H9 (cell line): ENCODE data around the gene OSBPL10. TPM values are rescaled to one million over a fixed set of nuclear protein-coding genes. Genes with fewer than 3 reads are reported as not detected.

Experiments used
- DNase-seq: peaks from one replicate; pipeline ENCODE4 v3.0.0-alpha.2; 2017
- H2AFZ ChIP-seq: one replicate; pipeline ENCODE4 v1.6.1; 2013; ENCODE audit warnings: mild to moderate bottlenecking, low read length, control low read depth, moderate library complexity
- H2AK5ac ChIP-seq: 2 replicates; pipeline ENCODE4 v1.6.1; 2013; ENCODE audit warnings: low read length, control low read depth, mixed read lengths; ENCODE audit not compliant: insufficient read length
- H2BK120ac ChIP-seq: one replicate; pipeline ENCODE4 v1.6.1; 2013; ENCODE audit warnings: low read depth, mild to moderate bottlenecking, low read length, control low read depth, inconsistent platforms; ENCODE audit not compliant: poor library complexity, severe bottlenecking
- H2BK12ac ChIP-seq: 2 replicates; pipeline ENCODE4 v1.6.1; 2013; ENCODE audit warnings: low read length, control low read depth, mixed read lengths, low read depth; ENCODE audit not compliant: insufficient read length
- H2BK15ac ChIP-seq: 2 replicates; pipeline ENCODE4 v1.6.1; 2013; ENCODE audit warnings: low read depth, low read length, control low read depth
- H2BK20ac ChIP-seq: one replicate; pipeline ENCODE4 v1.6.1; 2013; ENCODE audit warnings: low read depth, mild to moderate bottlenecking, low read length, control low read depth, inconsistent platforms; ENCODE audit not compliant: poor library complexity, severe bottlenecking
- H2BK5ac ChIP-seq: 2 replicates; pipeline ENCODE4 v1.6.1; 2013; ENCODE audit warnings: low read length, control low read depth, mixed read lengths; ENCODE audit not compliant: insufficient read length
- H3K14ac ChIP-seq: 2 replicates; pipeline ENCODE4 v1.6.1; 2013; ENCODE audit warnings: low read length, control low read depth; ENCODE audit not compliant: insufficient read depth
- H3K18ac ChIP-seq: 2 replicates; pipeline ENCODE4 v1.6.1; 2013; ENCODE audit warnings: low read depth, mild to moderate bottlenecking, mixed read lengths, low read length, control low read depth; ENCODE audit not compliant: insufficient read length
- H3K23ac ChIP-seq: 2 replicates; pipeline ENCODE4 v1.6.1; 2013; ENCODE audit warnings: low read length, control low read depth, mixed read lengths, low read depth; ENCODE audit not compliant: insufficient read length
- H3K23me2 ChIP-seq: 2 replicates; pipeline ENCODE4 v1.6.1; 2013; ENCODE audit warnings: low read depth, mild to moderate bottlenecking, mixed read lengths, low read length, control low read depth; ENCODE audit not compliant: insufficient read length, poor library complexity, severe bottlenecking
- H3K27ac ChIP-seq: 2 replicates; pipeline ENCODE4 v1.5.1; 2013; ENCODE audit warnings: low read length, control low read depth, mixed read lengths, low read depth; ENCODE audit not compliant: insufficient read length
- H3K27me3 ChIP-seq: 2 replicates; pipeline ENCODE4 v1.6.1; 2013; ENCODE audit warnings: low read length, control low read depth, inconsistent platforms; ENCODE audit not compliant: insufficient read depth
- H3K4ac ChIP-seq: 2 replicates; pipeline ENCODE4 v1.6.1; 2013; ENCODE audit warnings: low read depth, mild to moderate bottlenecking, control low read depth, inconsistent platforms, low read length, moderate library complexity
- H3K4me1 ChIP-seq: 2 replicates; pipeline ENCODE4 v1.6.1; 2013; ENCODE audit warnings: low read length, control low read depth, inconsistent platforms; ENCODE audit not compliant: insufficient read depth
- H3K4me2 ChIP-seq: 2 replicates; pipeline ENCODE4 v1.6.1; 2013; ENCODE audit warnings: low read length, control low read depth, mixed read lengths; ENCODE audit not compliant: insufficient read length, insufficient read depth
- H3K56ac ChIP-seq: 2 replicates; pipeline ENCODE4 v1.6.1; 2013; ENCODE audit warnings: low read depth, mild to moderate bottlenecking, mixed read lengths, low read length, control low read depth; ENCODE audit not compliant: insufficient read length
- H3K79me1 ChIP-seq: 2 replicates; pipeline ENCODE4 v1.6.1; 2013; ENCODE audit warnings: low read depth, mild to moderate bottlenecking, moderate library complexity, low read length, control low read depth, inconsistent platforms; ENCODE audit not compliant: insufficient read depth, poor library complexity, severe bottlenecking
- H3K79me2 ChIP-seq: 2 replicates; pipeline ENCODE4 v1.6.1; 2013; ENCODE audit warnings: low read length, control low read depth, inconsistent platforms; ENCODE audit not compliant: insufficient read depth
- H3K9ac ChIP-seq: 2 replicates; pipeline ENCODE4 v1.6.1; 2013; ENCODE audit warnings: low read length, control low read depth, mixed read lengths; ENCODE audit not compliant: insufficient read length; ENCODE audit errors: extremely low read depth
- H3K9me3 ChIP-seq: one replicate; pipeline ENCODE4 v1.6.1; 2013; ENCODE audit warnings: low read depth, low read length, inconsistent platforms; ENCODE audit not compliant: control insufficient read depth
- H3T11ph ChIP-seq: one replicate; pipeline ENCODE4 v1.6.1; 2013; ENCODE audit warnings: mild to moderate bottlenecking, low read length, control low read depth, inconsistent platforms
- H4K20me1 ChIP-seq: one replicate; pipeline ENCODE4 v1.6.1; 2013; ENCODE audit not compliant: control insufficient read depth, insufficient read length, insufficient read depth
- H4K5ac ChIP-seq: 2 replicates; pipeline ENCODE4 v1.6.1; 2013; ENCODE audit warnings: low read depth, mild to moderate bottlenecking, mixed read lengths, low read length, control low read depth; ENCODE audit not compliant: insufficient read length
- H4K8ac ChIP-seq: replicated peaks from 2 replicates; pipeline ENCODE4 v1.6.1; 2013; ENCODE audit warnings: low read length, control low read depth, mixed read lengths, low read depth; ENCODE audit not compliant: insufficient read length
- H4K91ac ChIP-seq: 2 replicates; pipeline ENCODE4 v1.6.1; 2013; ENCODE audit warnings: low read depth, mild to moderate bottlenecking, moderate library complexity, mixed read lengths, low read length, control low read depth; ENCODE audit not compliant: insufficient read length
- H3K27ac Mint-ChIP-seq, 3 experiments: 2 replicates in 2 of 3; 3 replicates in 1 of 3; pipeline ENCODE4 v1.8.0; 2020 to 2021; ENCODE audit warnings: mixed read lengths in 3 of 3, mild to moderate bottlenecking in 1 of 3, moderate library complexity in 1 of 3
- H3K27me3 Mint-ChIP-seq: 2 replicates; pipeline ENCODE4 v1.8.0; 2021; ENCODE audit warnings: low read depth, mild to moderate bottlenecking, moderate library complexity, mixed read lengths
- H3K36me3 Mint-ChIP-seq, 3 experiments: 2 replicates in 2 of 3; 3 replicates in 1 of 3; pipeline ENCODE4 v1.8.0; 2020 to 2021; ENCODE audit warnings: low read depth in 3 of 3, mixed read lengths in 3 of 3; ENCODE audit not compliant: insufficient read depth in 1 of 3
- H3K4me1 Mint-ChIP-seq, 2 experiments: 2 replicates each; pipeline ENCODE4 v1.8.0; 2020; ENCODE audit warnings: mixed read lengths in 2 of 2
- H3K4me3 Mint-ChIP-seq, 2 experiments: 2 replicates in 1 of 2; 3 replicates in 1 of 2; pipeline ENCODE4 v1.8.0; 2020 to 2021; ENCODE audit warnings: mild to moderate bottlenecking in 2 of 2, mixed read lengths in 2 of 2, moderate library complexity in 1 of 2
- H3K9me3 Mint-ChIP-seq, 2 experiments: 2 replicates in 1 of 2; 3 replicates in 1 of 2; pipeline ENCODE4 v1.8.0; 2020; ENCODE audit warnings: mild to moderate bottlenecking in 2 of 2, mixed read lengths in 2 of 2, moderate library complexity in 1 of 2
- total RNA-seq: library from RNA; stranded (reverse); gene quantifications from 2 replicates; pipeline ENCODE4 v1.2.1, GENCODE V29; 2021
- TF ChIP-seq, protein P1 (sequence below): fragments of 200-600 bp; sonication (generic); conservative IDR thresholded peaks from 3 replicates; pipeline ENCODE4 v1.8.0; 2021; ENCODE audit warnings: antibody characterized with exemption, mild to moderate bottlenecking

The OSBPL10 gene
- total RNA-seq, 1 experiment from 2014 or later = 42.7 TPM

DNA sequence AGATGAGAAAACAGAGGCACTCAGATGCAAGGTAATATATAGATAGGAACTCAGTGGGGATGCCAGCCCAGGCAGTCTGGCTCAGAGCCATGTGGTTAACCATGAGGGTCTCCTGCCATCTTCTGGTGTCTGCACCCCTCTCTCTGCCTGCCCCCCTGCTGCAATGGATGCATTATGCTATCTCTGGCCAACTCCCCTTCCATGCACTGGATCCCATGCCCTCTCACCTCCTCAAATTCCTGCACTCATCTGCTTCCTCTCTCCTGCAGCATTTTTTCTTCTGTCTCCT lies 285.1 kb downstream of the OSBPL10 start:
- no peaks in the 10 kb centered on the region for H3K27me3 Mint-ChIP-seq
- no peak overlapping the region for H3K18ac ChIP-seq
- H4K8ac ChIP-seq = no peak overlapping the region
- H2BK20ac ChIP-seq = no peak overlapping the region
- H3K23me2 ChIP-seq = no peaks in the 10 kb centered on the region
- H3K4me3 Mint-ChIP-seq = no peak overlapping the region
- H3K9me3 Mint-ChIP-seq = 0 out of 5 replicates have a peak, but pooled peaks cover 0 to 2% of the 10 kb centered on the region in 2 experiments
- no peak overlapping the region for H3K56ac ChIP-seq
- no peaks in the 10 kb centered on the region for H3K4me1 Mint-ChIP-seq
- no peak overlapping the region for H2BK5ac ChIP-seq
- no peak overlapping the region for H2AK5ac ChIP-seq
- TF ChIP-seq, protein P1, sequence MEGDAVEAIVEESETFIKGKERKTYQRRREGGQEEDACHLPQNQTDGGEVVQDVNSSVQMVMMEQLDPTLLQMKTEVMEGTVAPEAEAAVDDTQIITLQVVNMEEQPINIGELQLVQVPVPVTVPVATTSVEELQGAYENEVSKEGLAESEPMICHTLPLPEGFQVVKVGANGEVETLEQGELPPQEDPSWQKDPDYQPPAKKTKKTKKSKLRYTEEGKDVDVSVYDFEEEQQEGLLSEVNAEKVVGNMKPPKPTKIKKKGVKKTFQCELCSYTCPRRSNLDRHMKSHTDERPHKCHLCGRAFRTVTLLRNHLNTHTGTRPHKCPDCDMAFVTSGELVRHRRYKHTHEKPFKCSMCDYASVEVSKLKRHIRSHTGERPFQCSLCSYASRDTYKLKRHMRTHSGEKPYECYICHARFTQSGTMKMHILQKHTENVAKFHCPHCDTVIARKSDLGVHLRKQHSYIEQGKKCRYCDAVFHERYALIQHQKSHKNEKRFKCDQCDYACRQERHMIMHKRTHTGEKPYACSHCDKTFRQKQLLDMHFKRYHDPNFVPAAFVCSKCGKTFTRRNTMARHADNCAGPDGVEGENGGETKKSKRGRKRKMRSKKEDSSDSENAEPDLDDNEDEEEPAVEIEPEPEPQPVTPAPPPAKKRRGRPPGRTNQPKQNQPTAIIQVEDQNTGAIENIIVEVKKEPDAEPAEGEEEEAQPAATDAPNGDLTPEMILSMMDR = no peak
- H3K9me3 ChIP-seq = no peaks in the 10 kb centered on the region
- H3K23ac ChIP-seq = no peak overlapping the region
- H2AFZ ChIP-seq = no peak overlapping the region
- no peak overlapping the region for H3K14ac ChIP-seq
- H4K91ac ChIP-seq = no peak overlapping the region
- H4K5ac ChIP-seq = no peak overlapping the region
- no peaks in the 10 kb centered on the region for H3K79me1 ChIP-seq
- no peaks in the 10 kb centered on the region; the same call in 1 of the 2 replicates for H3K79me2 ChIP-seq
- no peak overlapping the region for H3K27ac Mint-ChIP-seq
- no peak for DNase-seq
- H2BK120ac ChIP-seq = no peak overlapping the region
- H3K4me1 ChIP-seq = no peaks in the 10 kb centered on the region; the same call in 1 of the 2 replicates
- H3K36me3 Mint-ChIP-seq = peaks cover 18 to 31% (median 23%) of the 10 kb centered on the region in 3 experiments
- no peaks in the 10 kb centered on the region for H3K27me3 ChIP-seq
- no peaks in the 10 kb centered on the region for H4K20me1 ChIP-seq
- H3K4me2 ChIP-seq = no peak overlapping the region
- H3K4ac ChIP-seq = no peak overlapping the region
- no peak overlapping the region for H3T11ph ChIP-seq
- H2BK12ac ChIP-seq = no peak overlapping the region
- H3K27ac ChIP-seq = no peak overlapping the region
- H2BK15ac ChIP-seq = no peak overlapping the region
- no peak overlapping the region for H3K9ac ChIP-seq
